ENCODE data around the gene ZNF485.
A peak's percentile ranks its signal among the peaks of the same experiment; 100 is the strongest.

Gene ZNF485

DNA sequence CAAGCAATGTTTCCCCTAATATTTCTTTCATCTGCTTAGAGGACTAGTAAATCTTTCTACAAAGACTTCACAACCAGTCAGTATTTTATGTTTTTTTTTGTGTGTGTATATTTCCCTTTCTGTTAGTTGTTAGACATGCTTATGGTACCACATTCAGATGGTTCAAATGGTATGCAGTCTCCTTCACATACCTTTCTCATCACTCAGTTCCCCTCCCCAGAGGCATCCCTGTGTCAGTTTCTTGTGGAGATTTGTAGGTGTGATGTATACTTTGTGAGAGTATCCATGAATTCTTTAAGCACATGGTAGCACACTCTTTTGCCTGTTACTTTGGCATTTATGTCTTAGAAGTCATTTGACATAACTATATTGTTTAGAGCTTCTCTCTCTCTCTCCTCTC lies 4.4 kb downstream of the ZNF485 start:
- H3K4me3 ChIP-seq (ENCODE audit: low read depth, low read length): no peak overlapping the region
- DNase-seq (ENCODE audit: low read depth): no peak
- TF ChIP-seq, protein P1, sequence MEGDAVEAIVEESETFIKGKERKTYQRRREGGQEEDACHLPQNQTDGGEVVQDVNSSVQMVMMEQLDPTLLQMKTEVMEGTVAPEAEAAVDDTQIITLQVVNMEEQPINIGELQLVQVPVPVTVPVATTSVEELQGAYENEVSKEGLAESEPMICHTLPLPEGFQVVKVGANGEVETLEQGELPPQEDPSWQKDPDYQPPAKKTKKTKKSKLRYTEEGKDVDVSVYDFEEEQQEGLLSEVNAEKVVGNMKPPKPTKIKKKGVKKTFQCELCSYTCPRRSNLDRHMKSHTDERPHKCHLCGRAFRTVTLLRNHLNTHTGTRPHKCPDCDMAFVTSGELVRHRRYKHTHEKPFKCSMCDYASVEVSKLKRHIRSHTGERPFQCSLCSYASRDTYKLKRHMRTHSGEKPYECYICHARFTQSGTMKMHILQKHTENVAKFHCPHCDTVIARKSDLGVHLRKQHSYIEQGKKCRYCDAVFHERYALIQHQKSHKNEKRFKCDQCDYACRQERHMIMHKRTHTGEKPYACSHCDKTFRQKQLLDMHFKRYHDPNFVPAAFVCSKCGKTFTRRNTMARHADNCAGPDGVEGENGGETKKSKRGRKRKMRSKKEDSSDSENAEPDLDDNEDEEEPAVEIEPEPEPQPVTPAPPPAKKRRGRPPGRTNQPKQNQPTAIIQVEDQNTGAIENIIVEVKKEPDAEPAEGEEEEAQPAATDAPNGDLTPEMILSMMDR (IDR thresholded peaks at IDR 0.05; ENCODE audit: low read depth, low read length): no peak
- TF ChIP-seq MAX (IDR thresholded peaks at IDR 0.05; ENCODE audit: low read depth, low read length) (no peak), MYC (IDR thresholded peaks at IDR 0.05; ENCODE audit: low read depth, low read length) (no peak), POLR2A (IDR thresholded peaks at IDR 0.05; ENCODE audit: extremely low read depth, insufficient read length) (no peak)

DNA sequence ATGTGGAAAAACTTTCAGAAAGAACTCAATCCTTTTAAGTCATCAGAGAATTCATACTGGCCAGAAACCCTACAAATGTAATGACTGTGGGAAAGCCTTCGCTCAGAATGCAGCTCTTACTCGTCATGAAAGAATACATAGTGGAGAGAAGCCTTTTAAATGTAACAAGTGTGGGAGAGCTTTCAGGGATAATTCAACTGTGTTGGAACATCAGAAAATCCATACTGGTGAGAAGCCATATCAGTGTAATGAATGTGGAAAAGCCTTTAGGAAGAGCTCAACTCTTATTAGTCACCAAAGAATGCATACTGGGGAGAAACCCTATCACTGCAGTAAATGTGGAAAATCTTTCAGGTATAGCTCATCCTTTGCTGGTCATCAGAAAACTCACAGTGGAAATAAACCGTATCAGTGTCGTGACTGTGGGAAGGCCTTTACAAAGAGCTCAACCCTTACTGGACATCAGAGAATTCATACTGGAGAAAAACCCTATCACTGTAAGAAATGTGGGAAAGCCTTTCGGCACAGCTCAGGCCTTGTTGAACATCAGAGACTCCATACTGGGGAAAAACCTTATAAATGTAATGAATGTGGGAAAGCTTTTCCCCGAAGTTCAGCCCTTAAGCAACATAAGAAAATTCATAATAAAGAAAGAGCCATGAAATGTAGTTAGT lies 10.6 kb downstream of the ZNF485 start:
- DNase-seq (ENCODE audit: low read depth): no peak
- H3K4me3 ChIP-seq (ENCODE audit: low read depth, low read length): no peak overlapping the region

DNA sequence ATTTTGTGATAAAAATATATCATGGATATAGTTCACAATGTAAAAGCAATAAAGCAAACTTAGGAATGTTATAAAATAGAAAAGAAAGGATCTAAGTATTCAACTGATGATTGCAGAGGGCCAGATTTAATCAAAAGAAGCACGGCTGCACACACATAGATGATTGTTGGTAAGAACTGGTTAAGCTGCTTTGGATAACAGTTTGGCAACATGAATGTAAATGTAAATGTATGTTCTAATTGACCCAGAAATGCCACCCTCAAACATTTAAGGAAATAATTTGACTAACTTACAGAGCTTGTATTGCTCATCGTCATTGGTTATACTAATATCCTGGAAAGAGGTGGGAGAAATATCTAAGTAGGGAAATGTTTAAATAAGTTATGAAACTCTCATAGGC lies 13.1 kb downstream of the ZNF485 start:
- DNase-seq (ENCODE audit: low read depth): no peak
- no peak overlapping the region for H3K4me3 ChIP-seq (ENCODE audit: low read depth, low read length)
- TF ChIP-seq, protein P1 (IDR thresholded peaks at IDR 0.05; ENCODE audit: low read depth, low read length): no peak
- no peak for TF ChIP-seq POLR2A (IDR thresholded peaks at IDR 0.05; ENCODE audit: extremely low read depth, insufficient read length)
- no peak for TF ChIP-seq MYC (IDR thresholded peaks at IDR 0.05; ENCODE audit: low read depth, low read length)
- TF ChIP-seq MAX (IDR thresholded peaks at IDR 0.05; ENCODE audit: low read depth, low read length): no peak

More for the DNA sequence above, 10.6 kb downstream of the ZNF485 start:
- no peak for TF ChIP-seq MYC (IDR thresholded peaks at IDR 0.05; ENCODE audit: low read depth, low read length)
- TF ChIP-seq MAX (IDR thresholded peaks at IDR 0.05; ENCODE audit: low read depth, low read length): no peak
- TF ChIP-seq, protein P1 (IDR thresholded peaks at IDR 0.05; ENCODE audit: low read depth, low read length): no peak
- TF ChIP-seq POLR2A (IDR thresholded peaks at IDR 0.05; ENCODE audit: extremely low read depth, insufficient read length): no peak

DNA sequence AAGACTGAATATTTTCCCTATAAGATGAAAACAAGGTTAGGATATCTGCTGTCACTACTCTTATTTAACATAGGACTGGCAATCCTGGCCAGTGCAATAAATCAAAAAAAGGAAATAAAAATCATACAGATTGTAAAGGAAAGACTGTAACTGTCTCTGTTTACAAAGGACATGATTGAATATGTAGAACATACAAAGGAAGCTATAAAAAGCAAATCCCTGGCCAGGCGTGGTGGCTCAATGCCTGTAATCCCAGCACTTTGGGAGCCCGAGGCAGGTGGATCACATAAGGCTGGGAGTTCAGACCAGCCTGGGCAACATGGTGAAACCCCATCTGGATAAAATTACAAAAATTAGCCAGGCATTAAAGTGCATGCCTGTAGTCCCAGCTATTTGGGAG lies 15.8 kb downstream of the ZNF485 start:
- DNase-seq (ENCODE audit: low read depth): no peak
- H3K4me3 ChIP-seq (ENCODE audit: low read depth, low read length): no peak overlapping the region
- TF ChIP-seq POLR2A (IDR thresholded peaks at IDR 0.05; ENCODE audit: extremely low read depth, insufficient read length): no peak
- TF ChIP-seq MAX (IDR thresholded peaks at IDR 0.05; ENCODE audit: low read depth, low read length): no peak

DNA sequence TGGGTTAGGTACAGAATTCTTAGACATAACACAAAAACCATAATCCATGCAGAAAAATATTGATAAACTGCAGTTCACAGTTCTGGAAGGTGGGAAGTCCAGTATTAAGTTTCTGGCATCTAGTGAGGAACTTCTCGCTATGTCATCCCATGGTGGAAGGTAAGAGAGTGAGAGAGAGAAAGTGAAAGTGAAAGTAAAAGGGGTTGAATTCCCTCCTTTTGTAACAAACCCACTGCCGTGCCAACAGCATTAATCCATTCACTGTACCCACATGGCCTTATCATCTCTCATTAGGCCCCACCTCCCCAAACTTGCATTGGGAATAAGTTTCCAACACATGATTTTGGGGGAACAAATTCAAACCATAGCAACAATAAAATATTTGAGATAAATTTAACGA lies 17.1 kb downstream of the ZNF485 start:
- TF ChIP-seq, protein P1 (IDR thresholded peaks at IDR 0.05; ENCODE audit: low read depth, low read length): no peak
- no peak for TF ChIP-seq MYC (IDR thresholded peaks at IDR 0.05; ENCODE audit: low read depth, low read length)
- no peak for TF ChIP-seq MAX (IDR thresholded peaks at IDR 0.05; ENCODE audit: low read depth, low read length)
- no peak for TF ChIP-seq POLR2A (IDR thresholded peaks at IDR 0.05; ENCODE audit: extremely low read depth, insufficient read length)
- DNase-seq (ENCODE audit: low read depth): peak; percentile 67
- H3K4me3 ChIP-seq (ENCODE audit: low read depth, low read length): peak overlapping the region; percentile 30

DNA sequence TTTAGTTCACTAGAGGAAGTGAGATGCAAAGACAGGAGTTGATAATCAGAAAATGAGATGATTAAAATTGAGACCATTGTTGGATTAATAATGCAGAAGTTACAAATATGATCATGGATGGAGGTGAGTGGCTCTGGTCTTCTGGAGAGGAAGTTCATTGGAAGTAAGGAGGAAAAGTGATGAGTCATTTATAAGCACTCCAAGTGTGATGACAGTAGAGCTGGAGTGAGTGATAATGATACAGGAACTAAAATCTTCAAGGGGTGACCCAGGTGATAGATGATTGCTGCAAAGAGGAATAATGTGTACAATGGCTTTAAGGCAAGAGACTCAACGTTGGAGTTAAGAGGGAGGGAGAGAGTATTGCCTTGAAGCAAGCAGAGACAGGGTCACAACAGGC lies 21.7 kb downstream of the ZNF485 start:
- TF ChIP-seq, protein P1 (IDR thresholded peaks at IDR 0.05; ENCODE audit: low read depth, low read length): no peak
- TF ChIP-seq MAX (IDR thresholded peaks at IDR 0.05; ENCODE audit: low read depth, low read length) (no peak), POLR2A (IDR thresholded peaks at IDR 0.05; ENCODE audit: extremely low read depth, insufficient read length) (no peak), MYC (IDR thresholded peaks at IDR 0.05; ENCODE audit: low read depth, low read length) (no peak)
- no peak overlapping the region for H3K4me3 ChIP-seq (ENCODE audit: low read depth, low read length)
- no peak for DNase-seq (ENCODE audit: low read depth)

Measured in NB4 (cell line).